Fibroblast of pulmonary artery (primary cell): Measurements from ENCODE around the gene ZNF683.

Experiments
- DNase-seq: peaks from one replicate; pipeline ENCODE4 v3.0.0-alpha.2; 2010; ENCODE audit warnings: low read depth
- H3K4me3 ChIP-seq: replicated peaks from 2 replicates; pipeline ENCODE4 v1.5.1; 2011; ENCODE audit warnings: low read depth, mild to moderate bottlenecking, control low read depth, low read length, moderate library complexity
- CTCF ChIP-seq: IDR thresholded peaks from 2 replicates; pipeline ENCODE4 v1.5.1; 2011; ENCODE audit warnings: mild to moderate bottlenecking, control low read depth, low read length, inconsistent platforms; ENCODE audit errors: missing control alignments

Gene ZNF683

GRCh38 chr1:26346274-26347033 is 26.1 kb downstream of the ZNF683 start:
- no peak for TF ChIP-seq CTCF
- H3K4me3 ChIP-seq, result no peak overlapping the region
- DNase-seq, result no peak

- TF ChIP-seq CTCF, result no peak
- no peak overlapping the region for H3K4me3 ChIP-seq
- no peak for DNase-seq
Observed at GRCh38 chr1:26345718-26346117, 26.8 kb downstream of the ZNF683 start.

- H3K4me3 ChIP-seq, result no peak overlapping the region
- TF ChIP-seq CTCF, result no peak
- DNase-seq, result no peak
Observed at GRCh38 chr1:26344147-26344920, 28.2 kb downstream of the ZNF683 start.

GRCh38 chr1:26340047-26340481 is 32.5 kb downstream of the ZNF683 start:
- no peak for TF ChIP-seq CTCF
- no peak for DNase-seq
- no peak overlapping the region for H3K4me3 ChIP-seq

GRCh38 chr1:26338670-26339069 is 33.9 kb downstream of the ZNF683 start:
- DNase-seq, result no peak
- no peak overlapping the region for H3K4me3 ChIP-seq
- no peak for TF ChIP-seq CTCF

- H3K4me3 ChIP-seq, result no peak overlapping the region
- no peak for TF ChIP-seq CTCF
- no peak for DNase-seq
Observed at GRCh38 chr1:26337625-26338024, 34.9 kb downstream of the ZNF683 start.
